NCI-H1694 treated with DMSO at 0.1 percent for 48 hours (cell line): Measurements from ENCODE around the gene ADAR.
"Not testable (repeated sequence)": the region's sequence is repeated elsewhere in the genome, so short reads cannot be mapped to it uniquely, and the experiment has no call there.

Experiments
- DNase-seq: peaks from one replicate; lab custom pipeline; 2025; lab: John Stamatoyannopoulos, UW

ADAR gene, protein sequence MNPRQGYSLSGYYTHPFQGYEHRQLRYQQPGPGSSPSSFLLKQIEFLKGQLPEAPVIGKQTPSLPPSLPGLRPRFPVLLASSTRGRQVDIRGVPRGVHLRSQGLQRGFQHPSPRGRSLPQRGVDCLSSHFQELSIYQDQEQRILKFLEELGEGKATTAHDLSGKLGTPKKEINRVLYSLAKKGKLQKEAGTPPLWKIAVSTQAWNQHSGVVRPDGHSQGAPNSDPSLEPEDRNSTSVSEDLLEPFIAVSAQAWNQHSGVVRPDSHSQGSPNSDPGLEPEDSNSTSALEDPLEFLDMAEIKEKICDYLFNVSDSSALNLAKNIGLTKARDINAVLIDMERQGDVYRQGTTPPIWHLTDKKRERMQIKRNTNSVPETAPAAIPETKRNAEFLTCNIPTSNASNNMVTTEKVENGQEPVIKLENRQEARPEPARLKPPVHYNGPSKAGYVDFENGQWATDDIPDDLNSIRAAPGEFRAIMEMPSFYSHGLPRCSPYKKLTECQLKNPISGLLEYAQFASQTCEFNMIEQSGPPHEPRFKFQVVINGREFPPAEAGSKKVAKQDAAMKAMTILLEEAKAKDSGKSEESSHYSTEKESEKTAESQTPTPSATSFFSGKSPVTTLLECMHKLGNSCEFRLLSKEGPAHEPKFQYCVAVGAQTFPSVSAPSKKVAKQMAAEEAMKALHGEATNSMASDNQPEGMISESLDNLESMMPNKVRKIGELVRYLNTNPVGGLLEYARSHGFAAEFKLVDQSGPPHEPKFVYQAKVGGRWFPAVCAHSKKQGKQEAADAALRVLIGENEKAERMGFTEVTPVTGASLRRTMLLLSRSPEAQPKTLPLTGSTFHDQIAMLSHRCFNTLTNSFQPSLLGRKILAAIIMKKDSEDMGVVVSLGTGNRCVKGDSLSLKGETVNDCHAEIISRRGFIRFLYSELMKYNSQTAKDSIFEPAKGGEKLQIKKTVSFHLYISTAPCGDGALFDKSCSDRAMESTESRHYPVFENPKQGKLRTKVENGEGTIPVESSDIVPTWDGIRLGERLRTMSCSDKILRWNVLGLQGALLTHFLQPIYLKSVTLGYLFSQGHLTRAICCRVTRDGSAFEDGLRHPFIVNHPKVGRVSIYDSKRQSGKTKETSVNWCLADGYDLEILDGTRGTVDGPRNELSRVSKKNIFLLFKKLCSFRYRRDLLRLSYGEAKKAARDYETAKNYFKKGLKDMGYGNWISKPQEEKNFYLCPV

DNA sequence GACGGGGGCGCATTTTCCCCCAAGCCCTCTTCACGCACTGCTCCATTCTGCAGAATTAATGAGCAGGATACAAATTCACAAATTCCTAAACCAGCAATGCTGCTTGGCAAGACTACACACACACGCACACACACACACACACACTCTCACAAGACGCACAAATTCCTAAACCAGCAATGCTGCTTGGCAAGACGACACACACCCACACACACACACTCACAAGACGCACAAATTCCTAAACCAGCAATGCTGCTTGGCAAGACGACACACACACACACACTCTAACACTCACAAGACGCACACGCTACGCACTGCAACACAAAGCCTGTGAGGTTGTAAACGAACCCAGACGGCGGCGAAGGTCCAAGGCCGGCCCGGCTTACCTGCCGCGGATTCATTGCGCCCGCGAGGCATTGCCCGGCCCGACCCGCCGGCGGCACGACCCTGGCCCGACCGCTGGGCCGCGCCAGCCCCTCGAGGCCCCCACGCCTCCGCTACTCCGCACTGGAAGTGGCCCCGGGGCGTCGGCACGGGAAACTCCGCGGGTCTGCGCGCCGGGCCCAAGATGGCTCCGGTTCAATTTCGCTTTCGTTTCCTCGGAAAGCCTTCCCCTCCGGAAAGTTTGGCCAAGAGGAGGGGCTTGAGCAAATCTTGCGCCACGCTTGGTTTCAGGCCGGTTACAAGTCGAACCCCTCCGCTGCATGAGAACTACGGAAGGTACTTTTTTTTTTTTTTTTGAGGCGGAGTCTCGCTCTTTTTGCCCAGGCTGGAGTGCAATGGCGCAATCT, at the start of gene ADAR:
TSS of gene ADAR (minus strand) at position 578 of the 788 bp plus-strand sequence. CDS start at position 398, 180 bp downstream.
- DNase-seq = peak; percentile 87

DNA sequence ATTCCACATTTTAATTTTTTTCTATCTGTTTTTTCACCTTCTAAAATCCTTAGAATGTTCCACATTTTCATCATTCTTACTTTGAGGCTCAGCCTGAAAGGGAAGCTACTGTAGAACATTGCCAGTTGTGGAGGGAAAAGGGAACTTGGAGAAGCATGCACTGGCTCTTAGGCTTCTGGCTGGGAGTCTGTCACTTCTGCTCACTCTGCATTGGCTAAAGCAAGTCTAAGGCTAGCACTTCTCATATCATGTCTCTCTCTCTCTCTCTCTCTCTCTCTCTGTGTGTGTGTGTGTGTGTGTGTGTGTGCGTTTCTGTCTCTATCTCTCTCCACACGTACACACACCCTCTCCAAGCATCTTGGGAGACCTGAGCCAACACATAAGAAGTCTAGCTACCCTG, 49.6 kb upstream of the ADAR start:
- no peak for DNase-seq

DNA sequence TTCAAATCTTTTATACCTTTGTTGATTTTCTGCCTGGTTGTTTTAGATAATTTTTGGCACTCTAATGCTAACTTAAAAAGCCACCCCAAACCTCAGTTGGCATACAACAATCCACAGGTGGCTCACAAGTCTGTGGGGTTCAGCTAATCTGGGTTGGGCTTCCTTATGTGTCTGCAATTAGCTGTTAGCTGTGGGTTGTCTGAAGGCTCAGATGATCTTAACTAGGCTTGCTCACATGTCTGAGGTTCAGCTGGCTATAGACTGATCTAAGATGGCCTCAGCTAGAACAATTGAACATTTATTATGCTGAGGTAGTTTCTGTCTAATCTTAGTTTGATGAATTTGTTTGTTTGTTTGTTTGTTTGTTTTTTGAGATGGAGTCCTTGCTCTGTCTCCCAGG, 44.9 kb upstream of the ADAR start:
- no peak for DNase-seq

DNA sequence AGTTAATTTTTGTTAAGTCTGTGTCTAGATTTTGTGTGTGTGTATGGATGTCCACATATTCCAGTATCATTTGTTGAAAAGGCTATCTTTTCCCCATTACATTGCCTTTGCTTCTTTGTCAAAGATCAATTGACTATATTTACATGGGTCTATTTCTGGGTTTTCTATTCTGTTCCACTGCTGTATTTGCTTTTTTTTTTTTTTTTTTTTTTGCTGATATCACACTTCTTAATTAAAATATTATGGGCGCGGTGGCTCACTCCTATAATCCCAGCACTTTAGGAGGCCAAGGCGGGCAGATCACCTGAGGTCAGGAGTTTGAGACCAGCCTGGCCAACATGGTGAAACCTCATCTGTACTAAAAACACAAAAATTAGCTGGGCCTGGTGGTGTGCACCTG, 36.7 kb upstream of the ADAR start:
- not testable (repeated sequence) for DNase-seq

DNA sequence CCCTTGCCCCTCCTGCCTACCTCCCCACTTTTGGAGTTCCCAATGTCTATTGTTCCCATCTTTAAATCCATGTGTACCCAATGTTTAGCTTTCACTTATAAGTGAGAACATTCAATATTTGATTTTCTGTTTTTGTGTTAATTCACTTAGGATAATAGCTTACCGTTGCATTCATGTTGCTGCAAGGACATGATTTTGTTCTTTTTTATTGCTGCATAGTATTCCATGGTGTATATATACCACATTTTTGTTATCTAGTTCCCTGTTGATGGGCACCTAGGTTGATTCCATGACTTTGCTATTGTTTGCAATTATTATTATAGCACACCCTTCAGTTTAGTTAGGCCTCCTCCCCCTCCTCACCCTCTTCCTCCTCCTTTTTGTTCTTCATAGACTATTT, 33.5 kb upstream of the ADAR start:
- DNase-seq = no peak

DNA sequence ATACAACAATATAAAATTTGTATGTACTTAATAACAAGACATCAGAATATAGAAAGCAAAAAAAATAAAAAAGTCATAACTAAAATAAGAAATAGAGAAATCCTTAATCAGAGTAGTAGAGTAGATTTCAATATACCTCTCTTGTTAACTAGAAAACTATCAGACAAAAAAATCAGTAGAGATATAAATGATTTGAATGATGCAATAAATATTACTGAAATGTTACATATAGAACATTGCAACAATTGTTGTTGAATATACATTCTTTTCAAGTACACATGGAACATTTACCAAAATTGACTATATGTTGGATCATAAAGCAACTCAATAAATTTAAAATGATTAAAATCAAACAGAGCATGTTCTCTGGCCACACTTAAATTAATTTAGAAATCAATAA, 31.9 kb upstream of the ADAR start:
- no peak for DNase-seq

DNA sequence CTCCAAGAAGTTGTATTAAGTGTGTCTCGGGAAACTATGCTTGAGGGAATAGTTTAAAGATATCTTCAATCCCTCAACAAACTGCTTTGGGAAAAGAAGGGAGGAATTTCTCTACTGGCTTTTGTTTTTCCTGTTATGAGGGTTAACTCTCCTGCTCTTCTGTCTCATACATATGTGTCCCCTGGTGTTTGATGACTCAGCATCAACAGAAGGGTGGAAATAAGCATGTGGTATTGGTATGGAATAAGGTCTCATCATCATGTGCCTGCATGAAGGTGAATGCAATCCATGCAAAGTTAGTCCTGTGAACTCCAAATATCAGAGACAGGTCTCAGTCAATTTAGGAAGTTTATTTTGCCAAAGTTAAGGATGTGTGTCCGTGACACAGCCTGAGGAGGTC, 27.2 kb upstream of the ADAR start:
- no peak for DNase-seq

DNA sequence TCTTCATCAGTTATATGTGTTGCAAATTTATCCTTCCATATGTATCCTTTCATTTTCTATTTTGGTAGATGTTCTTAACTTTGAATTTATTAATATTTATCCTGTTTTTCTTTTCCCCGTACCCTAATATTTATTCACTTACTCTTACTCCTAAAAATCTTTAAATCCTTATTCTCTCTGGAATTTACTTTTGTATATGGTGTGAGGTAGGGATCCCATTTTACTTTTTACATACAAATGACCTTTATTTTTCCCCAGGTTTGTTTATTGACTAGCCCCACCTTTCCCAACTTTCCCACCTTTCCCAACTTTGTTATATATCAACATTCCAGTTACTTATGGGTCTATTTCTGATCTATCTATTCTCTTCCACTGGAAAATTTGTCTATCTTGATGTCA, 21.7 kb upstream of the ADAR start:
- no peak for DNase-seq

DNA sequence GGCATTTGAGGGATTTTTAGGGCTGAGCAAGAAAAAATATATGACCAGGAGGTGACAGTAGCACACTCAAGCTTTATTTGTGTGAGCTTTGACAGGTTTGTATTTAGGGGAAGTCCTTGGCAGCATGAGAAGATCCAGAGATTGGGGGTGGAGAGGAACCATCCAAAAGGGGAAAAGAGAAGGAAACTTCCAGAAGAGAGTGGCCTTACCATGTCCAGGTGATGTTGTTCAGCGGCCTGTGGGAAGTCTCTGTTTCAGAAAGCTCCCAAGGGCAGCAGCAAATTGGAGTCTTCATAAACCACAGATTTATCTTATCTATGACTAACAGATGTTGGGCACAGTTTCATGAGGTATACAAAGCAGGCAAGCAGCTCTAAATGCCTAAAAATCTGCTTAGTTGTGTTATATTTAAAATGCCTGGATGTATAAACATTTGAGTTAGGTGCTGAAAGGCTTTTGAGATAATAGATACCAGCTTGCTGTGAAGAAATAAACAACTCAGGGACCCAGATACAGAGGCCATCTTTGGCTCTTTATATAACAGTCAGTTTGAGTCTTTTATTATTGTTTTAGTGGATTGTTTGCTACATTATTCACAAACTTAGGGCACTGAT, 21.2 kb upstream of the ADAR start:
- no peak for DNase-seq

DNA sequence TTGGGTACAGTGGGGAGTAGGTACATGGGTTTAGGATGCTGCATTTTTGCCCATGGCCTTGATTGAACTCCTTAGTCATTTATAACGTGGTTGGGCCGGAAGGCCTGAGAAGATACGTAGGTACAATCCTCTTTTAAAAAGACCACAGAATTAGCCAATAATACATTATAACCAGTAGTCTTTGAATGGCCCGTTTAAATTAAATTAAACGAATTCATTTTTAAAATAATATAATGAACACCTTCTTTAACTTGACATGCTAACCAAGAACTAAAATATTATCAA, 20.1 kb upstream of the ADAR start:
- DNase-seq = peak; percentile 92

DNA sequence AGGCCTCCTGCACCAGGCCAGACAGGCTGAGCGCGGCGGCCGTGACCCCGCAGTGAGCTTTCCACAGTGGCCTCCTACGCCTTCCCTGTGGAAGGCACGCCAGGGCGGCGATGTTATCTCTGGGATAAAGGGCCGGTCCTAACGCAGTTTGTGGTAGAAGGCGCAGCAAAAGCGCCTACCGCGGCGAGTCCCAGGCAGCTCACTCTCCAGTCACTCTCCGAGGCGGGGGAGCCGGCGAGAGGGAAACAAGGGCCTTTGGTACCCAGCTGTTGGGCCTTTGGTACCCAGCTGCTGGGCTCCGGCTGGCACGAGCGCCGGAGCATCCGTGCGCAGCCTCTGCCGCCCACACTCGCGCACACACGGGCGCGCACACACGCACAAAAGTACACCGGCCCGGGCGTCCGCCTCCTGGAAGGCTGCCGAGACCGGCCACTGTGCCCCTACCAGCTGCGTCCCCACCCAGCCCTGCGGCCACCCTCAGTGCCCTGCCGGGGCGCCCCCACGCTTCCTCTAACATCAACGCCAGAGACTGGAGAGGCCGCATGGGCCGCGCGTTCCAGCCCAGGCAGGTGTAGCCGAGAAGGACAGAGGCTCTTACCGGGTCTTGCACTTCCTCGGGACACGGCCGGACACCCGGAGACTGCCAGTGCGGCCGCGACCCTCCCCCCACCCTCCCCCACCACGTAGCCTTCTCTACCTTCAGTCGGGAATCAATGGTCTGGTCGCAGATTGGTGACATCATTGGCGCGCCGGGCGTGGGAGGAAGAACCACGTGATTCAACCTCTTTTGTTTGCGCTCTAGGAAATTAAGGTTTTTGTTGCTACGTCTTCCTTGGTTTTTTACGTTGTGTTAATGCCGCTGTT, 19.5 kb upstream of the ADAR start:
- DNase-seq = peak; percentile 92

DNA sequence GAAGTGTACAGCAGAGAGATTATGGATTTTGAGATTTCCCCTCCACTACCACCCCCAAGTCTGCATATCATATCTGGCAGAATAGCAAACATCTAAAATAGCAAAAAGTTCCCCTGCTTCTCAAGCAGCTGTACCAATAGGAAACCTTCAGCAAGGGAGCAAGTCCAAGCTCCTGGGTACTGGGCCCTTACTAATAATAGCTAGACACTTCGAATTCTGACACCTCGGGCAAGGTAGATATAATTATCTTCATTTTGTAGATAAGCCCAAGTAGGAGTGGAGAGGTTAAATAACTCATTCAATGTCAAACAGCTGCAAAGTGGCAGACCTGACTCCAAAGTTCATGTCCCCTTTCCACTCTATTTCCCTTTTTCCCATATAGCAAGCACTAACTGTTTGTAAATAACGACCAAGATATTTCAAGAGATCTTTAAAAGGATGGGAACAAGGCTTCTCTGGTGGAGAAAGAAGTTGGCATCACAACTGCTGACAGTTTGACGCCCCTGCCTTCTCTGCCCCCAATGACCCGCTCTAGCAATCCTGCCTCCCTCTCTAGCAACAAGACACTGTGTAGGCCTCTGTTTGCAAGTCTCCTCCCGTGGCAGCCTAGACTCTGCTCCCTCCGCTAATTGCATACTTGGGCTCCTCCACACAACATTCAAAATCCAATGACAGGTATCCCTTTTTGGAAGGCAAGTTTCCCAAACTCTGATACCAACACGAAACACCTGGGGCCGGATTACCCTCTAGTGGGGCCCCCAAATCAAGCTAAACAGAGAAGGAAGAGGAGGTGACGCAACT, 18.7 kb upstream of the ADAR start:
- DNase-seq = no peak

DNA sequence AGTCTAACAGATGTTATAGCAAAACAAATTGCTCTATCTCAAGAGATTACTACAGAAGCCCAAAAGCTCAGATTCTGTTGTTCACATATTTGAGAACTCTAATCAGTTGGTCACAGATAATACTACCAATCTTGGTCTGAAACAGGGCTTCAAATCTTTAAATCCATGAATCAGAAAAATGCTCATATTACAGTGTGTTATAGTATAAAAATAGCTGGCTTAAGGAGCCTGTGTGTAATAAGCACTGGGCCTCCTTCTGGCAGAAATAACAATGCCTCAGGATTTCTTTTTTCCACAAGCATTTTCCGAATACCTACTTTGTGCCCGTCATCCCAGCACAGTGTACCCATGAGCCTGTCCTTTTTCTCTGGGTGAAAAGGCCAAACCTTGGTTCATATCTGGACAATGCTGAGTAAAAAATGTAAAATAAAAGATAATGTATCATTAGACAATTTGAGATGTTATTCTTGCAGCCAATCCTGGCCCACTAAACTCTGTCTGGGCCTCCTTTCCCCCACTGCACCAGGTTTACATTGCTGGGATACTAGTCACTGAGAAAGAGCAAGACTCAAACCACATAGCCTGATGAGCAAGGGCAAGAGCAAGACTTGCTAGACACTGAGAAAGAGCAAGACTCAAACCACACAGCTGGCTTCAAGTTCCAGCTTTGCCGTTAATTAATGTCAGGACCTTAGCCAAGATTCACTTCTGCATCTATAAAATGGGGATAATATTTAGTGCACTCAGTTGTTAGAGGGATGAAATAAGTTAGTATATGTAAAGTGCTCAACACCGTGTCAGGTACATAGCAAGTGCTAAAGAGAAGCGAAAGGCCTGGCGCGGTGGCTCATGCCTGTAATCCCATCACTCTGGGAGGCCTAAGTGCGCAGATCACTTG, 17.0 kb upstream of the ADAR start:
- no peak for DNase-seq

DNA sequence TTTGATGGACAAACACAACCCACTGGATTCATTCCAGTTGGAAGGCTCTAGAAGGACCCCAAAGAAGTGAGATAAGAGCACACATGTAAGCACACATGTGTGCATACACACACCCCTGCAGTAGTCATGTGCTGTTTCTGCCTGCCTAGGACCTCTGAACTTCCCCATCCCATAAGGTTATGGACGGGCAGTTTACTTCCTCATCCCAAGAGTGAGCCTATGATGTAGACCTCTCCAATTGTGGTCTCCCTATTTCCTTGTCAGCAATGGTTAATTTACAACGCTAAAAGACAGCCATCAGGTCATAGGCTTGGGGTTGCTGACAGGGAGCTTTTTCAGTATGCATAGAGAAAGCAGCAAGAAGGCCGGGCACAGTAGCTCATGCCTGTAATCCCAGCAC, 15.4 kb upstream of the ADAR start:
- DNase-seq = no peak

DNA sequence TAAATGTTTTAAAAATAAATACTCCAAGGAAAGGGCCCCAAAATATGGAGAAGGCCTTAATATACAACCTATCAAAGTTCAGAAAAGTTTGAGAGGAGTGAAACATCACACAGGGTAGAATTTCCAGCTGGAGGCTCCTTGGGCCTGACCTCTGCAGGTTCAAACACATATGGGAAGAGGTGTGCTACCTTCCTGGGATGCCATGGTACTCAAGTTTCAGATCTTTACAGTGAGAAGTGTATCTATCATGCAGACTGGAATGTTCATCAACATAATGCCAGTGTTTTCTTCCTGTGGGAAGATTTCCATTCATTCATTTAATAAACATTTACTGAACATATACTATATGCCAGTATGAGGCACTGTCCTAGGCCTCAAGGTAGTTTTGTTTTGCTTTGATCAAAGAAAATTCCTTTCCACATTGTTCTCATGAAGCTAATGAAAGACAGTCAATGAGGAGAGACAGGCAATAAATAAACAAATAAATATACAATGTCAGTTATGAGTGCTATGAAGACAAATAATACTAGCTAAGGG, 14.6 kb upstream of the ADAR start:
- DNase-seq = no peak

DNA sequence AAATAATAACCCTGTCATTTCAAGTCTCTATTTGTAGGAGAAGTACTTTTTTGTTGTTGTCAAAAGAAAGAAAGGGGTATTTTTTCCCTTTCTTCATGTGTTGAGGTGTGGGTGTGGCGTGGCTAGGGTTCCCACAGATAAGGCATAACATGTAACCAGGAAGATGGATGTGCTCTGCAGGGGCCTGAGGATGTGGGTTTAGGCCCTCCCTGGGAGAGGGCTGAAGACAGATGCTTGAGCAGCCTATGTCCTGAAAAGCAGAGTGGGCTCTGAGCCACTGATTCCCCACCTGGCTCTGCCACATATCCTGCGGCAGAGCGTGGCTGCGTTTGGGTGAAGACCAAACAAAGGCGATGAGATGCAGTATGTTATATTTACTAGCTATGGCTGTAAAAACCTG, 13.9 kb upstream of the ADAR start:
- DNase-seq = no peak

DNA sequence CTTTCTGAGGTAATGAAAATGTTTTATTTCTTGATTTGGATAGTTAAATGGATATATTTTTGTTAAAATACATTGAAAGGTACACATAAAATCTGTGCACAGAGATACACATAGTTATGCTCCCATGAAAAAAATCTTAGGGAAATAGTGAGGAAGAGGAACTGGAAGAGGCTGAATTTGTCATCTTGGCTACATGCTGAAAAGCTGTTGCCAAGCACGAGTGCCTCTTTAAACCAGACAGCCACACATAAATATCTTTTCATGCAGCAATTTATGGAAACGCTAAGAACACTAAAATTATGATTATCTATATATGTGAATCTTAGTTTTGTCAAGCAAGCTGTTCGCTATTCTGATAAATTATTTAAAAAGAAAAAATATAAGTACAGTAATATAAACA, 12.8 kb upstream of the ADAR start:
- no peak for DNase-seq

DNA sequence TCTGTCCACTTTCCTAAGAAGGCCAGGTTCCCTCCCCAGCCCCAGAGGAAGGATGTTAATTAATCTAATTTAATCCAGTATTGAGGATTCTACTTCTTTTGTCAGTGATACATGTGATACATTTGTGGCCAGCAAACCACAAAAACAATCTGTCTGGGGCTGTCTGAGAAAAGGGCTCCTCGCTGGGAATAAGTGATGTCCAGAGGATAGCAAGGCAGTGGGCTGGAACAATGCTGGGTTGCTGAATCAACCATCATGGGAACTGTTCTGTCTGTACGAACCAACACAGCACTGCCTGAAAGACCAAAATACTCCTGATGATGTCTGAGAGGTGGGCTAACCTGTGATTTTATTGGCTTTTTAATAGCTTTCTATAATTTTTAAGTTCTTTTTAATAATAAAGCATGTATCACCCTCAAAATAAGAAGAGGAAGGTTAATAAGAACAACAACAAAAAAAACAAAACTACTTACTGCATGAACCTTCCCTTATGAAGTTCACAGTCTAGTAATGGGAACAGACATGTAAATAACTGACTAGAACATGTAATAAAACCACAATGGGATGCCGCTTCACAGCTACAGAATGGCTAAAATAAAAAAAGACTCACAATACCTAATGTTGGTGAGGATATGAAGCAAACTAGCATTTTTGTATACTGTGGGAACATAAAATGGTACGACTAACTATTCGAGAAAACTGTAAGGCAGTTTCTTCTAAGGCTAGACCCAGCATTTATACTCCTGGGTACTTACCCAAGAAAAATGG, 11.4 kb upstream of the ADAR start:
- no peak for DNase-seq
